ENCODE data around the gene ZNF81. TPM values are rescaled to one million over a fixed set of nuclear protein-coding genes. Genes with fewer than 3 reads are reported as not detected.
"Not testable (repeated sequence)": the region's sequence is repeated elsewhere in the genome, so short reads cannot be mapped to it uniquely, and the experiment has no call there.

Gene ZNF81
- total RNA-seq, 1 donor from 2014 or later: 15.4 TPM

DNA sequence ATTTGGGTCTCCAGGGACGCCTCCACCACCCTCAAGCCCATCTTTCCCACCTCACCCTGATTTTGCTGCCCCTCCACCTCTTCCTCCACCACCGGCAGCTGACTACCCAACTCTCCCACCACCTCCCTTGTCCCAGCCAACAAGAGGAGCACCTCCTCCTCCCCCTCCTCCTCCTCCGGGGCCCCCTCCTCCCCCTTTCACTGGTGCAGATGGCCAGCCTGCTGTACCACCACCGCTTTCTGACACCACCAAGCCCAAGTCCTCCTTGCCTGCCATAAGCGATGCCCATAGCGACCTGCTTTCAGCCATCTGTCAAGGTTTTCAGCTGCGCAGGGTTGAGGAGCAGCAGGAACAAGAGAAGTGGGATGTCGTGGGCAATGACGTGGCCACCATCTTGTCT is 32.4 kb upstream of the ZNF81 start:
- TF ChIP-seq, protein P1, sequence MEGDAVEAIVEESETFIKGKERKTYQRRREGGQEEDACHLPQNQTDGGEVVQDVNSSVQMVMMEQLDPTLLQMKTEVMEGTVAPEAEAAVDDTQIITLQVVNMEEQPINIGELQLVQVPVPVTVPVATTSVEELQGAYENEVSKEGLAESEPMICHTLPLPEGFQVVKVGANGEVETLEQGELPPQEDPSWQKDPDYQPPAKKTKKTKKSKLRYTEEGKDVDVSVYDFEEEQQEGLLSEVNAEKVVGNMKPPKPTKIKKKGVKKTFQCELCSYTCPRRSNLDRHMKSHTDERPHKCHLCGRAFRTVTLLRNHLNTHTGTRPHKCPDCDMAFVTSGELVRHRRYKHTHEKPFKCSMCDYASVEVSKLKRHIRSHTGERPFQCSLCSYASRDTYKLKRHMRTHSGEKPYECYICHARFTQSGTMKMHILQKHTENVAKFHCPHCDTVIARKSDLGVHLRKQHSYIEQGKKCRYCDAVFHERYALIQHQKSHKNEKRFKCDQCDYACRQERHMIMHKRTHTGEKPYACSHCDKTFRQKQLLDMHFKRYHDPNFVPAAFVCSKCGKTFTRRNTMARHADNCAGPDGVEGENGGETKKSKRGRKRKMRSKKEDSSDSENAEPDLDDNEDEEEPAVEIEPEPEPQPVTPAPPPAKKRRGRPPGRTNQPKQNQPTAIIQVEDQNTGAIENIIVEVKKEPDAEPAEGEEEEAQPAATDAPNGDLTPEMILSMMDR (conservative IDR thresholded peaks at IDR 0.05): no peak
- no peak for DNase-seq (ENCODE audit: extremely low spot score, unreplicated experiment)
- H3K36me3 Mint-ChIP-seq: no peaks in the 10 kb centered on the region
- peaks cover 4% of the 10 kb centered on the region for H3K9me3 Mint-ChIP-seq
- H3K27ac Mint-ChIP-seq: no peak overlapping the region
- peaks cover 9% of the 10 kb centered on the region for H3K27me3 Mint-ChIP-seq
- H3K4me1 Mint-ChIP-seq (ENCODE audit: unreplicated experiment): no peaks in the 10 kb centered on the region
- no peak overlapping the region for H3K4me3 Mint-ChIP-seq

DNA sequence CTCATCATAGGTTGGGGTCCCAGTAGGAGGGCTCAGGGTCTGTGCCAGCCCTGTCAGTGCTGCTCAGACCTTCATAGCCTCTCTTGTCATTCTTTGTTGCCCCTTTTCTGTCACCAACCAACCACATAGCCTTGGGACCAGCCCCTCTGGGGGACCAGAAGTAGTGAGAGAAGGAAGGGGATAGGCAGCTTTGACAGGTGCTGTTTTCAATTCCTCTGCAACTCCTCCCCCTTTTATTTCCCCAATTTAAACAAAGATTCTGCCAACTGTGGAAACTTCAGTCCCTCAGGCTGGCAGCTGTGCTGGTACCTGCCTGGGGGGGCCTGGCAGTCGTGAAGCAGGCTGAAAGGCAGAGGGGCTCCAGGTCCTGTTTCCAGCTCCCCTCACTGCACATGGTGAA is 30.9 kb upstream of the ZNF81 start:
- not testable (repeated sequence) for H3K27me3 Mint-ChIP-seq; H3K36me3 Mint-ChIP-seq; H3K27ac Mint-ChIP-seq; H3K9me3 Mint-ChIP-seq; DNase-seq (ENCODE audit: extremely low spot score, unreplicated experiment); H3K4me1 Mint-ChIP-seq (ENCODE audit: unreplicated experiment); H3K4me3 Mint-ChIP-seq

DNA sequence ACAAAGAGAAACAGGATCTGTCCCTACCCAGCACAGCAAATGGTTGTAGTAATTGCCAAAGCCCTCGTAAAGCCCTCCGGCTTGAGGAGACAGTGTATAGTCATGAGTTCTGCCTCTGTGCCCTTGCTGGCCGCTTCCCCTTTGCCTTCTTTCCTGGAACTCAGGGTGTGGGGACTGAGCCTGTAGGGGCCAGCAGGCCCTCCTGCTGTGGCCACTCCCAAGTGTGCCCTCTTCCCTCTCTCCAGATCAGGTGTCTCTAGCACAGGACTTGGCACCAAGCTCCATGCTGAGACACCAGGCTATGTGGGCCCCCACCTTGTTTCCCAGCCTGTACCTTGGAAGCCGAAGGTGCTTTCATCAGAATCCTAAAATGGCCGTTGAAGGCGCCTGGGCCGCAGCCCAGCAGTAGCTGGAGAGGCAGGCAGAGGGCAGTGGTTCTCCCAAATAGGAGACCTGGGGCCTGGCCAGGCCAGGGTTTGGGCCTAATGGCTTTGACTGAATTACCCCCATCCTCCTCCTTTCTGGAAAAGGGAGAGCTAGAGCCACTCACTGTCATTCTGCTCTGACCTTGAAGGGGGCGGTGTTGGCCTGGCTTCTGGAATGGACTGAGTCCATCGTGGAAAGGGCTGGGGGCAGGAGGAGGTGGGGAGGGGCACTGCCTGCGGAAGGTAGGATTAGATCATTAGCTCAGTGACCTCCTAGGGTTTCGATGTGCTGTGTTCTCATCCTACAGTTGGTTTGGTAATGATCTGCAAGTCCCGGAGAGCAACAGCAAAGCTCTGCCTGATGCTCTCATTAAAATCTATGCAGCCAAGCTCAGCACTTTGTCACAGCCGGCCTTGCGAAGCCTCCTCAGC is 30.1 kb upstream of the ZNF81 start:
- H3K4me3 Mint-ChIP-seq; H3K27ac Mint-ChIP-seq; H3K4me1 Mint-ChIP-seq (ENCODE audit: unreplicated experiment); H3K9me3 Mint-ChIP-seq; H3K27me3 Mint-ChIP-seq; H3K36me3 Mint-ChIP-seq; DNase-seq (ENCODE audit: extremely low spot score, unreplicated experiment): not testable (repeated sequence)

- not testable (repeated sequence) for DNase-seq (ENCODE audit: extremely low spot score, unreplicated experiment); H3K27ac Mint-ChIP-seq; H3K9me3 Mint-ChIP-seq; H3K4me3 Mint-ChIP-seq; H3K4me1 Mint-ChIP-seq (ENCODE audit: unreplicated experiment); H3K27me3 Mint-ChIP-seq; H3K36me3 Mint-ChIP-seq
Observed at GRCh38 chrX:47807272-47807538, 29.5 kb upstream of the ZNF81 start.

DNA sequence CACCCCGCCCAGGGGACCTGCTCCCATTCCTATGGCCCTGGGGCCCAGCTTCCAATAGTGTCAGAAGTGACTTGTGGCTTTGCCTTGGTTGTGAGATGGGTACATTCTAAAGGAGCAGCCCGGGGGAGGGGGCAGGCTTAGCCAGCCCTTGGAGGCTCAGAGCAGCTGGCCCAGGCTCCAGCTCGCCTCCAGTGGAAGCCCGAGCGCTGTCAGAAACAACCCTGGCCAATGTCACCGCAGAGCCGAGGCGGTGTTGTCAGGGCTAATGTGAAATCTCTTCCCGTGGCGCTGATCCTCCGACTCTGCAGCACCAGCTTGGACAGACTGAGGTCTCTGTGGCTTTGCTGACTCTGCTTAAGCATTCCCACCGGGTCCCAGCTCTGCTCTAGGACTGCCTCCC is 29.2 kb upstream of the ZNF81 start:
- H3K9me3 Mint-ChIP-seq: peaks cover 4% of the 10 kb centered on the region
- H3K27me3 Mint-ChIP-seq: peaks cover 7% of the 10 kb centered on the region
- DNase-seq (ENCODE audit: extremely low spot score, unreplicated experiment): no peak
- H3K4me3 Mint-ChIP-seq: no peak overlapping the region
- TF ChIP-seq, protein P1 (conservative IDR thresholded peaks at IDR 0.05): no peak
- H3K27ac Mint-ChIP-seq: no peak overlapping the region
- no peaks in the 10 kb centered on the region for H3K36me3 Mint-ChIP-seq
- H3K4me1 Mint-ChIP-seq (ENCODE audit: unreplicated experiment): no peaks in the 10 kb centered on the region

DNA sequence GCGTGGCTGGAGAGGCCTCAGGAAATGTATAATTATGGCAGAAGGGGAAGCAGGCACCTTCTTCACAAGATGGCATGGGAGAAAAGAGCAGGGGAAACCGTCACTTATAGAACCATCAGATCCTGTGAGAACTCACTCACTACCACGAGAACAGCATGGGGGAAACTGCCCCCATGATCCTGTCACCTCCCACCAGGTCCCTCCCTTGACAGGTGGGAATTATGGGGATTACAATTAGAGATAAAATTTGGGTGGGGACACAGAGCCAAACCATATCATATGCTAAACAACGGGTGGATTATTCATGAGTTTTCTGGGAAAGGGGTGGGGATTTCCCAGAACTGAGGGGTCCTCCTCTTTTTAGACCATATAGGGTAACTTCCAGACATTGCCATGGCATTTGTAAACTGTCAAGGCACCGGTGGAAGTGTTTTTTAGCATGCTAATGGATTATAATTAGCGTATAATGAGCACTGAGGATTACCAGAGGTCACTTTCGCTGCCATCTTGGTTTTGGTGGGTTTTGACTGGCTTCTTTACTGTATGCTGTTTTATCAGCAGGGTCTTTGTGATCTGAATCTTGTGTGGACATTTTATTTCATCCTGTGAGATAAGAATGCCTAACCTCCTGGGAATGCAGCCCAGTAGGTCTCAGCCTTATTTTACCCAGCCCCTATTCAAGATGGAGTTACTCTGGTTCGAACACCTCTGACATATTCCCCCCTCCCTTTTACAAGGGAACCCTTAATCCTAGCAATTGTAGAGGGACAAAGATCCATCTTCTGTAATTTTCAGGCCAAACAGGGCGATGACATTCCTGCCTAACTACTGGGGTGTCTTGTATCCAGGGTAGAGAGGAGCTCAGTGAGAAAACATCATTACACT is 27.6 kb upstream of the ZNF81 start:
- no peaks in the 10 kb centered on the region for H3K9me3 Mint-ChIP-seq
- H3K36me3 Mint-ChIP-seq: no peaks in the 10 kb centered on the region
- H3K27me3 Mint-ChIP-seq: no peaks in the 10 kb centered on the region
- H3K4me3 Mint-ChIP-seq: no peak overlapping the region
- TF ChIP-seq, protein P1 (conservative IDR thresholded peaks at IDR 0.05): no peak
- DNase-seq (ENCODE audit: extremely low spot score, unreplicated experiment): no peak
- no peak overlapping the region for H3K27ac Mint-ChIP-seq
- H3K4me1 Mint-ChIP-seq (ENCODE audit: unreplicated experiment): no peaks in the 10 kb centered on the region

- Mint-ChIP-seq H3K4me1 (ENCODE audit: unreplicated experiment) (no peaks in the 10 kb centered on the region), H3K27me3 (no peaks in the 10 kb centered on the region), H3K36me3 (no peaks in the 10 kb centered on the region), H3K4me3 (no peak overlapping the region), H3K9me3 (no peaks in the 10 kb centered on the region), H3K27ac (no peak overlapping the region)
- no peak for DNase-seq (ENCODE audit: extremely low spot score, unreplicated experiment)
- TF ChIP-seq, protein P1 (conservative IDR thresholded peaks at IDR 0.05): no peak
Observed at GRCh38 chrX:47814851-47815250, 21.9 kb upstream of the ZNF81 start.
